ENCODE results near the gene PRSS58.

Gene PRSS58

GRCh38 chr7:142298009-142298408, 40.2 kb upstream of the PRSS58 start:
- TF ChIP-seq CTCF (conservative IDR thresholded peaks at IDR 0.05; ENCODE audit: low read depth, low read length): peak; percentile 39; the same call in 1 of the 2 replicates
- no peaks in the 10 kb centered on the region for H4K20me1 ChIP-seq (ENCODE audit: insufficient read depth)
- H3K36me3 ChIP-seq (ENCODE audit: insufficient read depth): no peaks in the 10 kb centered on the region
- no peak overlapping the region for H3K4me2 ChIP-seq
- no peaks in the 10 kb centered on the region for H3K4me1 ChIP-seq (ENCODE audit: low read depth, poor library complexity, severe bottlenecking)
- no peaks in the 10 kb centered on the region for H3K27me3 ChIP-seq (ENCODE audit: insufficient read depth, low read depth)
- no peak overlapping the region for H3K4me3 ChIP-seq (IDR thresholded peaks at IDR 0.05; ENCODE audit: insufficient read depth, low read depth, low read length)
- H3K9ac ChIP-seq: no peak overlapping the region
- H3K79me2 ChIP-seq (ENCODE audit: insufficient read depth, low read depth): no peaks in the 10 kb centered on the region
- no peak overlapping the region for H3K27ac ChIP-seq
- H2AFZ ChIP-seq (ENCODE audit: low read depth): no peak overlapping the region

- Histone ChIP-seq H3K4me1 (ENCODE audit: low read depth, poor library complexity, severe bottlenecking) (no peaks in the 10 kb centered on the region), H3K9ac (no peak overlapping the region), H3K36me3 (ENCODE audit: insufficient read depth) (no peaks in the 10 kb centered on the region), H3K79me2 (ENCODE audit: insufficient read depth, low read depth) (no peaks in the 10 kb centered on the region), H4K20me1 (ENCODE audit: insufficient read depth) (no peaks in the 10 kb centered on the region), H3K4me3 (IDR thresholded peaks at IDR 0.05; ENCODE audit: insufficient read depth, low read depth, low read length) (no peak overlapping the region), H3K27me3 (ENCODE audit: insufficient read depth, low read depth) (no peaks in the 10 kb centered on the region), H3K4me2 (no peak overlapping the region), H2AFZ (ENCODE audit: low read depth) (no peak overlapping the region), H3K27ac (no peak overlapping the region)
- TF ChIP-seq CTCF (conservative IDR thresholded peaks at IDR 0.05; ENCODE audit: low read depth, low read length): no peak
Observed at GRCh38 chr7:142280263-142280662, 22.4 kb upstream of the PRSS58 start.

- no peak overlapping the region for H3K4me2 ChIP-seq
- H3K79me2 ChIP-seq (ENCODE audit: insufficient read depth, low read depth): no peaks in the 10 kb centered on the region
- H3K4me1 ChIP-seq (ENCODE audit: low read depth, poor library complexity, severe bottlenecking): no peaks in the 10 kb centered on the region
- H4K20me1 ChIP-seq (ENCODE audit: insufficient read depth): no peaks in the 10 kb centered on the region
- no peak for TF ChIP-seq CTCF (conservative IDR thresholded peaks at IDR 0.05; ENCODE audit: low read depth, low read length)
- H3K4me3 ChIP-seq (IDR thresholded peaks at IDR 0.05; ENCODE audit: insufficient read depth, low read depth, low read length): no peak overlapping the region
- no peak overlapping the region for H3K27ac ChIP-seq
- no peak overlapping the region for H2AFZ ChIP-seq (ENCODE audit: low read depth)
- H3K9ac ChIP-seq: no peak overlapping the region
- H3K36me3 ChIP-seq (ENCODE audit: insufficient read depth): no peaks in the 10 kb centered on the region
- no peaks in the 10 kb centered on the region for H3K27me3 ChIP-seq (ENCODE audit: insufficient read depth, low read depth)
Observed at GRCh38 chr7:142279601-142280000, 21.7 kb upstream of the PRSS58 start.

GRCh38 chr7:142275028-142275427, 17.2 kb upstream of the PRSS58 start:
- TF ChIP-seq CTCF (conservative IDR thresholded peaks at IDR 0.05; ENCODE audit: low read depth, low read length): no peak
- no peak overlapping the region for H3K4me2 ChIP-seq
- H3K27me3 ChIP-seq (ENCODE audit: insufficient read depth, low read depth): no peaks in the 10 kb centered on the region
- H3K36me3 ChIP-seq (ENCODE audit: insufficient read depth): no peaks in the 10 kb centered on the region
- no peaks in the 10 kb centered on the region for H4K20me1 ChIP-seq (ENCODE audit: insufficient read depth)
- no peak overlapping the region for H3K4me3 ChIP-seq (IDR thresholded peaks at IDR 0.05; ENCODE audit: insufficient read depth, low read depth, low read length)
- no peaks in the 10 kb centered on the region for H3K79me2 ChIP-seq (ENCODE audit: insufficient read depth, low read depth)
- no peak overlapping the region for H3K9ac ChIP-seq
- H2AFZ ChIP-seq (ENCODE audit: low read depth): no peak overlapping the region
- no peaks in the 10 kb centered on the region for H3K4me1 ChIP-seq (ENCODE audit: low read depth, poor library complexity, severe bottlenecking)
- no peak overlapping the region for H3K27ac ChIP-seq
